HG03175 (cell line): ENCODE data around the gene UROS.
A peak's percentile ranks its signal among the peaks of the same experiment; 100 is the strongest.

ENCODE experiments used
- ATAC-seq: cut with Tn5 transposase; IDR thresholded peaks from one replicate; pipeline ENCODE4 v1.9.1; 2021; ENCODE audit warnings: mild to moderate bottlenecking, moderate library complexity; ENCODE audit not compliant: unreplicated experiment

UROS gene

GRCh38 chr10:125792342-125793300 lies 30.4 kb downstream of the UROS start:
- no peak for ATAC-seq

GRCh38 chr10:125788156-125789034 lies 34.7 kb downstream of the UROS start:
- no peak for ATAC-seq

GRCh38 chr10:125785791-125786190 lies 37.3 kb downstream of the UROS start:
- ATAC-seq: no peak

GRCh38 chr10:125783957-125784356 lies 39.1 kb downstream of the UROS start:
- peak; percentile 72 for ATAC-seq

- no peak for ATAC-seq
These were observed 39.6 kb downstream of the UROS start for GRCh38 chr10:125783408-125783807.

GRCh38 chr10:125782616-125783015 lies 40.4 kb downstream of the UROS start:
- ATAC-seq: no peak

- no peak for ATAC-seq
These were observed 41.0 kb downstream of the UROS start for GRCh38 chr10:125782054-125782453.

- no peak for ATAC-seq
These were observed 41.7 kb downstream of the UROS start for GRCh38 chr10:125781374-125781773.

GRCh38 chr10:125779403-125780327 lies 43.4 kb downstream of the UROS start:
- ATAC-seq: no peak

- no peak for ATAC-seq
These were observed 44.5 kb downstream of the UROS start for GRCh38 chr10:125778556-125778955.

GRCh38 chr10:125777806-125778205 lies 45.3 kb downstream of the UROS start:
- ATAC-seq: no peak

GRCh38 chr10:125775491-125776106 lies 47.5 kb downstream of the UROS start, which contains the start of gene MMP21:
Gene MMP21, minus strand, starts transcription at chr10:125775821. Its CDS starts 0 bp downstream, at chr10:125775821.
- no peak for ATAC-seq

GRCh38 chr10:125774581-125775191 lies 48.4 kb downstream of the UROS start:
- ATAC-seq: no peak

- ATAC-seq: no peak
These were observed 49.1 kb downstream of the UROS start for GRCh38 chr10:125773687-125774543.

- ATAC-seq: no peak
These were observed 50.2 kb downstream of the UROS start for GRCh38 chr10:125772864-125773180.

GRCh38 chr10:125772112-125772863 lies 50.8 kb downstream of the UROS start:
- ATAC-seq: no peak

- no peak for ATAC-seq
These were observed 52.2 kb downstream of the UROS start for GRCh38 chr10:125770844-125771243.

- no peak for ATAC-seq
These were observed 53.9 kb downstream of the UROS start for GRCh38 chr10:125769175-125769574.
